Measurements from ENCODE around the gene VAT1L.

- no peak for TF ChIP-seq CTCF (IDR thresholded peaks at IDR 0.05; ENCODE audit: borderline replicate concordance, extremely low read depth, low read length, poor library complexity, severe bottlenecking)
- no peak for TF ChIP-seq EZH2 (IDR thresholded peaks at IDR 0.05; ENCODE audit: borderline replicate concordance, low read depth, low read length, severe bottlenecking)
These were observed 74.9 kb downstream of the VAT1L start for GRCh38 chr16:77863250-77863649.
